ENCODE measurements around the gene HECA.
"Not testable (repeated sequence)": the region's sequence is repeated elsewhere in the genome, so short reads cannot be mapped to it uniquely, and the experiment has no call there.

Gene HECA

GRCh38 chr6:139219271-139219729, 84.4 kb downstream of the HECA start:
- Histone ChIP-seq H3K9me3 (ENCODE audit: severe bottlenecking) (no peaks in the 10 kb centered on the region), H3K4me3 (ENCODE audit: severe bottlenecking) (no peak overlapping the region), H3K4me1 (ENCODE audit: insufficient read depth, poor library complexity, severe bottlenecking) (no peaks in the 10 kb centered on the region), H3K36me3 (ENCODE audit: low read depth) (no peaks in the 10 kb centered on the region), H3K27ac (ENCODE audit: poor library complexity, severe bottlenecking) (no peak overlapping the region), H3K27me3 (ENCODE audit: insufficient read depth, poor library complexity, severe bottlenecking) (no peaks in the 10 kb centered on the region)
- no peak for DNase-seq (ENCODE audit: low spot score)
- TF ChIP-seq CTCF (IDR thresholded peaks at IDR 0.05; ENCODE audit: poor library complexity, severe bottlenecking), result peak; percentile 76
- peak; percentile 96 for ATAC-seq (ENCODE audit: low read depth)

GRCh38 chr6:139219746-139220145, 84.9 kb downstream of the HECA start:
- no peak for TF ChIP-seq CTCF (IDR thresholded peaks at IDR 0.05; ENCODE audit: poor library complexity, severe bottlenecking)
- Histone ChIP-seq H3K27me3 (ENCODE audit: insufficient read depth, poor library complexity, severe bottlenecking) (no peaks in the 10 kb centered on the region), H3K27ac (ENCODE audit: poor library complexity, severe bottlenecking) (no peak overlapping the region), H3K4me1 (ENCODE audit: insufficient read depth, poor library complexity, severe bottlenecking) (no peaks in the 10 kb centered on the region), H3K4me3 (ENCODE audit: severe bottlenecking) (no peak overlapping the region), H3K36me3 (ENCODE audit: low read depth) (no peaks in the 10 kb centered on the region), H3K9me3 (ENCODE audit: severe bottlenecking) (no peaks in the 10 kb centered on the region)
- ATAC-seq (ENCODE audit: low read depth) (no peak), DNase-seq (ENCODE audit: low spot score) (no peak)

GRCh38 chr6:139228387-139228786, 93.5 kb downstream of the HECA start:
- DNase-seq (ENCODE audit: low spot score); H3K9me3 ChIP-seq (ENCODE audit: severe bottlenecking); H3K4me1 ChIP-seq (ENCODE audit: insufficient read depth, poor library complexity, severe bottlenecking); H3K27me3 ChIP-seq (ENCODE audit: insufficient read depth, poor library complexity, severe bottlenecking); ATAC-seq (ENCODE audit: low read depth); H3K4me3 ChIP-seq (ENCODE audit: severe bottlenecking); H3K27ac ChIP-seq (ENCODE audit: poor library complexity, severe bottlenecking); H3K36me3 ChIP-seq (ENCODE audit: low read depth): not testable (repeated sequence)
